Body of pancreas (tissue), 4 donors: Measurements from ENCODE around the gene VPS37D.
A peak's percentile ranks its signal among the peaks of the same experiment; 100 is the strongest.

Experiments used
- CTCF ChIP-seq, 7 experiments: fragments of 450-650 bp in 4 of 7; fragments of 200-600 bp in 3 of 7; sonication (generic) in 3 of 7; IDR thresholded peaks; one replicate each; pipeline ENCODE4 v1.5.1; 2016 to 2019; ENCODE audit warnings: antibody characterized with exemption in 7 of 7
- POLR2A ChIP-seq, 3 donors: fragments of 450-650 bp; IDR thresholded peaks; one replicate each; pipeline ENCODE4 v1.6.1; 2016; ENCODE audit warnings: antibody characterized with exemption in 3 of 3, mild to moderate bottlenecking in 2 of 3

GRCh38 chr7:73701357-73701995 is 33.8 kb downstream of the VPS37D start:
- TF ChIP-seq CTCF (IDR thresholded peaks at IDR 0.05): peak in 6 of 7 experiments; percentile 41 to 69 (median 46)
- TF ChIP-seq POLR2A (IDR thresholded peaks at IDR 0.05): no peak
